HG03520 (cell line): ENCODE measurements around the gene ZFP1.
"Not testable (repeated sequence)": the region's sequence is repeated elsewhere in the genome, so short reads cannot be mapped to it uniquely, and the experiment has no call there.

Experiments
- ATAC-seq: cut with Tn5 transposase; IDR thresholded peaks from one replicate; pipeline ENCODE4 v1.9.1; 2021; ENCODE audit warnings: mild to moderate bottlenecking, moderate library complexity; ENCODE audit not compliant: unreplicated experiment

ZFP1 gene

GRCh38 chr16:75112734-75113491, 35.4 kb upstream of the ZFP1 start:
- no peak for ATAC-seq

DNA sequence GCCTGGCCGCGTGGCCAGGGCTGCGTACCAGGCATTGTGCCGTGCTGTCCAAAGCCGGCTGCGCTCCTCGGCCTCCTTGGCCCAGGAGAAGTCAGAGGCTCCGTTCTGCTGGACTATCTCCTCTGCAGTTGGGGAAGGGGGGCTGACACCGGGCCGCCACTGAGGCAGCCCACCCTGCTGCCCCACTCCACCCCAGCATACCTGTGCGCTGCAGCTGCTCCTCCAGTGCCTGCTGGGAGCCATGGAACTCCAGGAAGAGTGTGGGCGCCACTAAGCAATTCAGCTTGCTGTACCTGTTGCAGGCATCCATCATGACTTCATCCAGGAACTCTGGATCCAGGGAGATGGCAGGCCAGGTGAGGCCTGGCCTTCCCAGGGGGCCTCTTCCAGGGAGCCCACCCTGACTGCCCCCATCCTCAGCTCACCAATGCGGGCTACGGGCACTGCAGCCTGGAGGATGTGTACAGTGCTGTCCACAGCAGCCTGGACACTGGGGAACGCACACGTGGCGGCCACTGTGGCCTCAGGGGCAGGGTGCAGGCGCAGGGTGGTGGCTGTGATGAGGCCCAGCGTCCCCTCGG, 34.7 kb upstream of the ZFP1 start:
- no peak for ATAC-seq

DNA sequence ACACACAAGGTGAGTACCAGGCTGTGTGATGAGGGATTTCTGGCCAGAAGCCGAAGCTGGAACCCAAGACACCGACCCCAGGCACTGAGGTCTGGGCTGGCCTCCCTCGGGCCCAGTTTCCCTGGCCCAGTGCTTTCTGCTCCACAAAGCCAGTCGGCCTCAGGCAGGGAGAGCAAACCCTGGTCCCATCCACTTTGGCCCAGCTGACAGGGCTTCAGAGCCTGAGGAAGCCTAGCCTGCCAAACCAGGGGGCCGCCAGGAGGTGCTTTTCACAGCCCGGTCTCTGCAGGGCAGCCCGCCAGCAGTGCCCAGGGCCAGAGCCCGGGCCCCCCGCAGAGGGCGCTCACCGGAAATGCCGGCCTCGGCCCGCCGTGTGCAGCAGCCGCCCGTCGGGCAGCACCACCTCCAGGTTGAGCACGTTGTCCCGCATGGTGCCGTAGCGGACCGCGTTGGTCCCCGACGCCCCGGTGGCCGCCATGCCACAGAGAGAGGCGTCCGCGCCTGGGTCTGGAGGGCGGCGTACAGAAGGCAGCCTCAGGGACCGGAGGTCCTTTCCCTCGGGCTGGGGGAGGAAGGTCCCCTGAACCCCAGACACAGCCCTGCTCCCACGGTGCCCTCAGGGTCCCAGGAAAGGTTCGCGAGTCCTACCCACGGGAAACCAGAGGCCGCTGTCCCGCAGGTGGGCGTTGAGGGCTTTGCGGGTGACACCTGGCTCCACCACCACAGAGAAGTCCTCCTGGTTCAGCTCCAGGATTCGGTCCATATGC, 34.0 kb upstream of the ZFP1 start:
- ATAC-seq = no peak

DNA sequence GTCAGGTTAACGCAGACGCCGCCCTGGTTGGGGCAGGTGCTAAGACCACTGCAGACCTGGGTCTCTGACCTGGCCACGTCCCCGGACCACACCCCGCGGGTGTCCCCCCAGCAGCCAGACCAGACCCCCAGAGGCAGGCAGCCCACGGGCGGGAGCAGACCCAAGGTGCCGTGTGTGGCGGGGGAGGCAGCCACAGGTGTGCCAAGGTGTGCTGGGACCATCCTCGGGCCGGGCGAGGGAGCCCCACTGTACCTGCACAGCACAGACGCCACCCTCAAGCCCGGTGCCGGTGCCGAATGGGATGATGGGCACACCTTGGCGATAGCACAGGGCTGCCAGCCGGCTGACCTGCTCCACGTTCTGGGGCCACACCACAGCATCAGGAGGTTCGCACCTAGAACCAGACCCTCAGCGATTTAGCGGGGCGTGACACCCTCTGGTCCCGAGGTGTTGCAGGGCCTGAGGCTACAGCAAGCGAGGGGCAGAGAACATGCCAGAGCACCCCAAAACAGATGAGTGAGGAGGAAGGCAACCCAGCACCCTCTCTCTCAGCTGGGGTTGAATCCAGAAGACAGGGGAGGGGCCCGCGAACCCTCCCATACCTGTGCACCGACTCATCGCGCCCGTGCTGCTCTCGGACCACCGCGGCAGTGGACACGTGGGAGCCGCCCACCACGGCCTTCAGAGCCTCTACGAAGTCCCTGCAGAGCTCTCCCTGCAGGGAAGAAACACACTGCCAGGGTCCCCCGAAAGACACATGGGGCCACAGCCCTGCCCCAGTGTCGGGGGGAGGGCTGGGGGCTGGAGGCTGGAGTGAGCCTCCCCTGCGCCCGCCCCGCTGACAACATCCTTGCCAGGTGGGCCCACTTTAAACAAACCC, 33.1 kb upstream of the ZFP1 start:
- no peak for ATAC-seq

GRCh38 chr16:75116081-75116910, 32.0 kb upstream of the ZFP1 start, which contains the start of gene LDHD:
TSS of gene LDHD (minus strand) at chr16:75116780. CDS start at chr16:75116720, 60 bp downstream.
- no peak for ATAC-seq

DNA sequence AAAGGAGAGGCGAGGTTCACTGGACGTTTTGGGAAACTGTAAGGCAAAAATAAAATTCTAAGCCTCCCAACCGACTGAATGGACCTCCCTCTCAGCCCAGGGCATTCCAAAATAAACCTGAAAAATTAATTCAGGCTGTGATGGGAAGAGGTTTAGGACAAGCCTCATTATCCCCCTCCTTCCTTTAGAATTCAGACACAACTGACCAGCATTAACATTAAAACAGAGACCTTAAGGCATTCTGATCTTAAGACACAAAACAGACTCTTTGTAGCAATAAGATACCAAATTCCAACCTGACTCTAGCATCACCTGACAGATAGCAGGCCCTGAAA, 31.4 kb upstream of the ZFP1 start:
- ATAC-seq = no peak

GRCh38 chr16:75118943-75119539, 29.3 kb upstream of the ZFP1 start:
- ATAC-seq = no peak

DNA sequence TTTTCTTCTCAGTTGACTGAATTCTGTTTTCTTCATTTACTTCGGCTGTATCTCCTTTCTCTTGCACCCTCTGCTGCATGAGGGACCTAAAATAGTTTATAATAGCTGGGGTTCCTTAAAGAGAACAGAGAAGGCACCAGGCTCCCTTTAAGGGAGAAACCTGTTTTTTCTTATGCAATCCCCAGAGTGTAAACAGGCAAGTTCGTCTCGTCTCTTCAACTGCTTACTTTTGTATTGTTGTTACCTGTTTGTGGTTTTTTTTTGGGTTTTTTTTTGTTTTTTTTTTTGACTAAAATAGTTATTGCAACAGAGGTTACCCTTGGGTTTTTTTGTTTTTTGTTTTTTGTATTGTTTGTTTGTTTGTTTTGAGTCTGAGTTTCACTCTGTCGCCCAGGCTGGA, 28.1 kb upstream of the ZFP1 start:
- ATAC-seq = no peak

GRCh38 chr16:75121949-75122568, 26.3 kb upstream of the ZFP1 start:
- ATAC-seq = no peak

- ATAC-seq = no peak
Measured at GRCh38 chr16:75122609-75123008, 25.7 kb upstream of the ZFP1 start.

- no peak for ATAC-seq
Measured at GRCh38 chr16:75127713-75128415, 20.5 kb upstream of the ZFP1 start.

GRCh38 chr16:75129421-75130149, 18.7 kb upstream of the ZFP1 start:
- not testable (repeated sequence) for ATAC-seq

GRCh38 chr16:75130150-75130771, 18.1 kb upstream of the ZFP1 start:
- no peak for ATAC-seq

GRCh38 chr16:75131081-75131480, 17.2 kb upstream of the ZFP1 start:
- no peak for ATAC-seq

GRCh38 chr16:75138233-75138632, 10.1 kb upstream of the ZFP1 start:
- ATAC-seq = no peak

DNA sequence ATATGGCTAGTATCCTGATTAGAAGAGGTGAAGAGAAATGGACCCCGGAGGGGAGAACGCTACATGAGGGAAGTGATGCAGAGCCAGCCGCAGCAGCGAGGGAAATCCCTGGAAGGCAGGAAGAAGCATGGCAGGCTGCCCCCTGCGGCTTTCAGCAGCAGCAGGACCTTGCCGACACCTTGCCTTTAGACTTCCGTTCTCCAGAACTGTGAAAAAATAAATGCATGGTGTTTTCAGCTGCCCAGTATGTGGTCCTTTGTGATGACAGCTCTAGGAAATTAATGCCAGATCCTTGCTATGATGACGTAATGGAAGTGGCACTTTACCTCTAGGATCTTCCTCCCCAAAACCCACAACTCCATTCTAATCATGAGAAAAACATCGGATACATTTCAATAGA, 9.7 kb upstream of the ZFP1 start:
- no peak for ATAC-seq

DNA sequence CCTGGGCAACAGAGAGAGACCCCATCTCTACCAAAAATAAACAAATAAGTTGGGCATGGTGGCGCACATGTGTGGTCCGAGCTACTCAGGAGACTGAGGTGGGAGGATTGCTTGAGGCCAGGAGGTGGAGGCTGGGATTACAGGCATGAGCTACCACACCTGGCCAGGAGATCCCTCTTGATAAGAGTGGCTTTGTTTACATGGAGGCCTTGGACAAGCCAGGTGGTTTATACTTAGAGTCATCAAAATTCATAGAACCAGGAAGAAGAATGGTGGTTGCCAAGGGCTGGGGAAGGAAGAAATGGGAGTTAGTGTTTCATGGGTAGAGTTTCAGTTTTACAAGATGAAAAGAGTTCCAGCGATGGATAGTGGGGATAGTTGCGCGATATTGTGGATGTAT, 8.8 kb upstream of the ZFP1 start:
- ATAC-seq = no peak

GRCh38 chr16:75143941-75144340, 4.4 kb upstream of the ZFP1 start:
- no peak for ATAC-seq
